Left lung (tissue), 10 donors: Measurements from ENCODE around the gene PHC3. TPM values are rescaled to one million over a fixed set of nuclear protein-coding genes. Genes with fewer than 3 reads are reported as not detected.
"Not testable (repeated sequence)": the region's sequence is repeated elsewhere in the genome, so short reads cannot be mapped to it uniquely, and the experiment has no call there.

Experiments used
- ATAC-seq: fragments of 200-7000 bp; cut with Tn5 transposase; one replicate; pipeline ENCODE4 v1.9.1; 2020; ENCODE audit warnings: moderate library complexity
- DNase-seq, 4 donors: peaks; one replicate each; pipeline ENCODE4 v3.0.0-alpha.2; 2013 to 2020
- H3K27ac ChIP-seq, 2 donors: fragments of 200-600 bp; sonication (generic) in 1 of 2; one replicate each; pipeline versions ENCODE4 v1.5.0 to v1.8.0; 2020 to 2021
- H3K27me3 ChIP-seq, 2 donors: fragments of 200-600 bp; sonication (generic) in 1 of 2; one replicate each; pipeline versions ENCODE4 v1.5.0 to v1.8.0; 2020 to 2021
- H3K36me3 ChIP-seq, 2 donors: fragments of 200-600 bp; sonication (generic) in 1 of 2; one replicate each; pipeline versions ENCODE4 v1.5.0 to v1.8.0; 2020 to 2021
- H3K4me1 ChIP-seq, 2 donors: fragments of 200-600 bp; one replicate each; pipeline ENCODE4 v1.8.0; 2021
- H3K4me3 ChIP-seq, 2 donors: fragments of 200-600 bp; sonication (generic) in 1 of 2; one replicate each; pipeline versions ENCODE4 v1.5.0 to v1.8.0; 2020 to 2021; ENCODE audit warnings: mild to moderate bottlenecking in 1 of 2
- H3K9me3 ChIP-seq, 2 donors: fragments of 200-600 bp; sonication (generic) in 1 of 2; one replicate each; pipeline versions ENCODE4 v1.5.0 to v1.8.0; 2020 to 2021
- CTCF ChIP-seq, 2 donors: fragments of 200-600 bp; sonication (generic) in 1 of 2; IDR thresholded peaks; one replicate each; pipeline versions ENCODE4 v1.5.0 to v1.8.0; 2021; ENCODE audit warnings: antibody characterized with exemption in 2 of 2
- intact Hi-C, 2 donors: fragments of 100-400 bp; cut with DNase I; formaldehyde crosslinking; loops; one replicate each; pipeline versions ENCODE4 v1.11.2 to v1.14.2; 2022
- polyA plus RNA-seq, 6 donors: library from polyadenylated mRNA; unstranded; fragments of 120-200 nt; gene quantifications; one replicate each; pipeline ENCODE4 v1.2.1, GENCODE V29; 2013; ENCODE audit not compliant: insufficient read length in 6 of 6
- total RNA-seq, 2 donors: library from RNA; stranded (reverse); fragmentation: NEBNext Ultra II Directional; extraction: Animal tissue kit (Norgen Biotek cat#: 25700); gene quantifications; one replicate each; pipeline ENCODE4 v1.2.1, GENCODE V29; 2021
- donor health status: DM: no; HTN: yes; CAD: no.
- donor health status: DM: no; HTN: no; CAD: no.

PHC3 gene
- total and polyA plus RNA-seq, 8 donors: 35.5 to 66.3 (median 47.1) TPM

- DNase-seq: no peak
- H3K36me3 ChIP-seq: no peaks in the 10 kb centered on the region
- no peak for TF ChIP-seq CTCF (IDR thresholded peaks at IDR 0.05)
- no peak overlapping the region for H3K27ac ChIP-seq
- peaks cover 0 to 6% of the 10 kb centered on the region in 2 donors for H3K9me3 ChIP-seq
- intact Hi-C loops: no loop called here
- no peak for ATAC-seq
- no peak overlapping the region for H3K4me3 ChIP-seq
- H3K27me3 ChIP-seq: no peaks in the 10 kb centered on the region
- no peaks in the 10 kb centered on the region for H3K4me1 ChIP-seq
Measured at GRCh38 chr3:170211668-170212067, 30.1 kb upstream of the PHC3 start.

DNA sequence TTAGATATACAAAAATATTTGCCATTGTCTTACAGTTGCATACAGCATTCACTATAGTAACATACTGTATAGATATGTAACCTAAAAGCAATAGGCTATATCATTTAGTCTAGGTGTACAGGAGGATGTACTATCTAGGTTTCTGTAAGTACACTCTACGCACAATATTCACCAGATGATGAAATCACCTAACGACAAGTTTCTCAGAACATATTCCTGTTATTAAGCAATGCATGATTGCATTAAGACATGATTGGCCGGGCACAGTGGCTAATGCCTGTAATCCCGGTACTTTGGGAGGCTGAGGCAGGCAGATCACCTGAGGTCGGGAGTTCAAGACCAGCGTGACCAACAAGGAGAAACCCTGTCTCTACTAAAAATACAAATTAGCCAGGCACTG lies 26.2 kb upstream of the PHC3 start:
- ATAC-seq: no peak
- no peaks in the 10 kb centered on the region for H3K27me3 ChIP-seq

DNA sequence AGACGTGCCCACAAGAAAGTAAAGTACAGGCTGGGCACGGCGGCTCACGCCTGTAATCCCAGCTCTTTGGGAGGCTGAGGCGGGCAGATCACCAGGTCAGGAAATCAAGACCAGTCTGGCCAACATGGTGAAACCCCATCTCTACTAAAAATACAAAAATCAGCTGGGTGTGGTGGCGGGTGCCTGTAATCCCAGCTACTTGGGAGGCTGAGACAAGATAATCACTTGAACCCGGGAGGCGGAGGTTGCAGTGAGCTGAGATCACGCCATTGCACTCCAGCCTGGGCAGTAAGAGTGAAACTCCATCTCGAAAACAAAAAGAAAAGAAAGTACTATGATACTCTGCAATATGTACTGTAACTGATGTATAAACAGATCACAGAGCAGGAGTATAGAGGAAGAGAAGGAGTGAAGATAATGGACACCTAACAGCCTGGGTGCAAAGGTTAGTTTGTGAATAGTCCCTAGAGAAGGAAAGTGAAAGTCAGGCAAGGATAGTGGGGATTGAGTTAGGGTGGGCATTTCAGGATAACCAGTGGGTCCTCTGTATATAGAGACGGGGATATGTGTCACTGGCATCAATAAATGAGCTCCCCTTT lies 24.7 kb upstream of the PHC3 start:
- DNase-seq, H3K27me3 ChIP-seq, H3K9me3 ChIP-seq, intact Hi-C loops, H3K27ac ChIP-seq, H3K4me1 ChIP-seq, H3K36me3 ChIP-seq, ATAC-seq, H3K4me3 ChIP-seq: not testable (repeated sequence)

More for the DNA sequence above, 26.2 kb upstream of the PHC3 start:
- no peak for TF ChIP-seq CTCF (IDR thresholded peaks at IDR 0.05)
- H3K9me3 ChIP-seq: peaks cover 0 to 6% of the 10 kb centered on the region in 2 donors
- H3K4me1 ChIP-seq: no peaks in the 10 kb centered on the region
- H3K27ac ChIP-seq: no peak overlapping the region
- no peaks in the 10 kb centered on the region for H3K36me3 ChIP-seq
- intact Hi-C loops: no loop called here
- no peak overlapping the region for H3K4me3 ChIP-seq
- no peak for DNase-seq

DNA sequence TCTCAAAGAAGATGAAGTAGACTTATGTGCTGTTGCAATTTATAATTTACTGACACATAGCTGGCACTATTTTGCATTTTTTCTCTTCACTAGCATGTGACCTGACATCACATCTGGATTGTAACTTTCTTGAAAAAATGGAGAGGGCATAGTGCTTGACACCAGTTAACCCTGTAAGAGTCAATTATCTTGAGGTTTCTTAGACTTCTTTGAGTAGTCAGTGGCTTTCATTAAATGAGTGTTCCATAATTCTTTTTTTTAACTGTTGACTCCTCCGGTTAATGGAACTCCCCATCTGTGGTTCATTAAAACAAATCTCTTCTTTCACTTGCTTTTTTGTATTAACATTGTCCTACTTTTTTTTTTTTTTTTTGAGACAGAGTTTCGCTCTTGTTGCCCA lies 23.8 kb upstream of the PHC3 start:
- Histone ChIP-seq H3K36me3 (no peaks in the 10 kb centered on the region), H3K27me3 (no peaks in the 10 kb centered on the region), H3K27ac (no peak overlapping the region), H3K4me3 (no peak overlapping the region), H3K4me1 (no peaks in the 10 kb centered on the region), H3K9me3 (no peaks in the 10 kb centered on the region)
- intact Hi-C loops: no loop called here
- ATAC-seq (no peak), DNase-seq (no peak)
- TF ChIP-seq CTCF (IDR thresholded peaks at IDR 0.05): no peak

DNA sequence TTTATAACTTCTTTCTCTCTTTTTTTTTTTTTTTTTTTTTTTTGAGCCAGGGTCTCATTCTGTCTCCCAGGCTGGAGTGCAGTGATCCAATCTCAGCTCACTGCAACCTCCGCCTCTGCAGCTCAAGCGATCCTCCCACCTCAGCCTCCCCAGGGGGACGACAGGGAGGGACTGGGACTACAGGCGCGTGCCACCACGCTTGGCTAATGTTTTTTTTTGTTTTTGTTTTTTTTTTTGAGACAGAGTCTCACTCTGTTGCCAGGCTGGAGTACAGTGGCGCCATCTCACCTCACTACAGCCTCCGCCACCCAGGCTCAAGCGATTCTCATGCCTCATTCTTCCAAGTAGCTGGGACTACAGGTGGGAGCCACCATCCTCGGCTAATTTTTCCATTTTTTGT lies 23.0 kb upstream of the PHC3 start:
- no peaks in the 10 kb centered on the region for H3K9me3 ChIP-seq
- no peak overlapping the region for H3K4me3 ChIP-seq
- intact Hi-C loops: no loop called here
- TF ChIP-seq CTCF (IDR thresholded peaks at IDR 0.05): no peak
- no peak overlapping the region for H3K27ac ChIP-seq
- H3K27me3 ChIP-seq: no peaks in the 10 kb centered on the region
- no peaks in the 10 kb centered on the region for H3K36me3 ChIP-seq
- H3K4me1 ChIP-seq: no peaks in the 10 kb centered on the region
- DNase-seq: no peak
- no peak for ATAC-seq

DNA sequence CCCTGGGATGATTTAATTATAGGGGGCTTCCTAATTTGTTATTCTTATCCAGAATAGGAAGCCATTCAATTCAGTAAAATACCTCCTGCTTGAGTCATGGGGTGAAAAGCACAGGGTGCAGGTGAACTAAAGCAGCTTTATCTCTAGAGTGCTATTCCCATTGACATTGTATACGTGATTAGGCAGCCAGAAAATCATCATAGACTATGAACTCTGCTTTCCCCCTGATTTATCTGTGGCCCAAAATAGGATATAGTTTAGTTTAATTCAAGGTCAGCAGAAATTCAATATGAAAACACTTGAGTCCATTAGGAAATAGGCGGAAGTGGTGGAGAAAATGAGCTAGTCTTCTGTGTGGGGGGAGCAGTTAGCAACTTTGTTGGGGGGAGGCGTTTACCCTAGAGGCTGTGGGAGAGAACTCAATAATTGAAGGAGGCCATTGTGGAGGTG lies 22.5 kb upstream of the PHC3 start:
- TF ChIP-seq CTCF (IDR thresholded peaks at IDR 0.05): no peak
- H3K9me3 ChIP-seq: no peaks in the 10 kb centered on the region
- H3K4me1 ChIP-seq: no peaks in the 10 kb centered on the region
- intact Hi-C loops: no loop called here
- H3K27me3 ChIP-seq: no peaks in the 10 kb centered on the region
- DNase-seq (no peak), ATAC-seq (peak; percentile 31)
- H3K27ac ChIP-seq: no peak overlapping the region
- H3K36me3 ChIP-seq: no peaks in the 10 kb centered on the region
- H3K4me3 ChIP-seq: no peak overlapping the region
